BJ (cell line): ENCODE data around the gene ATXN1. TPM values are rescaled to one million over a fixed set of nuclear protein-coding genes. Genes with fewer than 3 reads are reported as not detected.

Experiments used
- CTCF ChIA-PET: fragments of 350-600 bp; formaldehyde crosslinking; extraction: SDS; loops from one replicate; lab custom pipeline; 2021; ENCODE audit warnings: antibody characterized with exemption, inconsistent platforms; lab: Yijun Ruan, JAX
- POLR2A ChIA-PET: fragments of 300-600 bp; sonication (Branson Sonifier 250); formaldehyde crosslinking; extraction: SDS; loops from one replicate; lab custom pipeline; 2021; ENCODE audit warnings: antibody characterized with exemption; lab: Charles Lee
- DNase-seq: peaks from one replicate; pipeline ENCODE4 v3.0.0-alpha.2; 2011; ENCODE audit warnings: low read depth
- H3K27me3 ChIP-seq: 2 replicates; pipeline ENCODE4 v1.6.0; 2011; ENCODE audit warnings: low read length; ENCODE audit not compliant: control insufficient read depth, insufficient read depth
- H3K36me3 ChIP-seq: 2 replicates; pipeline ENCODE4 v1.5.1; 2011; ENCODE audit warnings: low read length; ENCODE audit not compliant: control insufficient read depth, insufficient read depth
- H3K4me3 ChIP-seq: 2 replicates; pipeline ENCODE4 v1.5.1; 2011; ENCODE audit warnings: low read depth, mild to moderate bottlenecking, control low read depth, low read length
- polyA plus RNA-seq: library from polyadenylated mRNA; depleted of rRNA; stranded (reverse); fragments of >200 nt; gene quantifications from 2 replicates; pipeline ENCODE4 v1.2.3, GENCODE V29; 2011
- TF ChIP-seq, protein P1 (sequence below): IDR thresholded peaks from 2 replicates; pipeline ENCODE4 v1.5.1; 2011; ENCODE audit warnings: low read depth, mild to moderate bottlenecking, control low read depth, inconsistent platforms, low read length, moderate library complexity; ENCODE audit not compliant: insufficient read depth

ATXN1 gene
- polyA plus RNA-seq, 1 experiment: 60.2 TPM

DNA sequence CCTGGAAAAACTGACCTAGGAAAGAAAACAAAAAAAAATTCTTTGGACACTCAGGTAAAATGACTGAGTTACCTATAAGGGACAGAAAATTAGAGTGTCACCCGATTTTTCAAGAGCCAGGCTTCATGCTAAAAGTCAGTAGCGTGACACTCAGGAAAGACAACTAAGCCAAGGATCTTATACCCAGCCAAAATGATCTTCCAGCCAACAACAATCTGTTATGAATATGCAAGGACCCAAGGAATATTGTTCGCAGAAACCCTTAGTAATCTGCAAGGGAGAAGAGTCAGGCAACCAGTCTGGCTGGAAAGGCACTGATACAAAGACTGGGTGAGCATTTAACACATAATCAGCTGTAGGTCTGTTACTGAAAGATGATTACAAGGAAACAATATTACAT, 319.2 kb downstream of the ATXN1 start:
- ChIA-PET CTCF (no interaction called here), POLR2A (no interaction called here)
- no peak for DNase-seq
- Histone ChIP-seq H3K4me3 (no peak overlapping the region), H3K27me3 (no peaks in the 10 kb centered on the region), H3K36me3 (peaks cover 4% of the 10 kb centered on the region; the same call in 1 of the 2 replicates)
- TF ChIP-seq, protein P1, sequence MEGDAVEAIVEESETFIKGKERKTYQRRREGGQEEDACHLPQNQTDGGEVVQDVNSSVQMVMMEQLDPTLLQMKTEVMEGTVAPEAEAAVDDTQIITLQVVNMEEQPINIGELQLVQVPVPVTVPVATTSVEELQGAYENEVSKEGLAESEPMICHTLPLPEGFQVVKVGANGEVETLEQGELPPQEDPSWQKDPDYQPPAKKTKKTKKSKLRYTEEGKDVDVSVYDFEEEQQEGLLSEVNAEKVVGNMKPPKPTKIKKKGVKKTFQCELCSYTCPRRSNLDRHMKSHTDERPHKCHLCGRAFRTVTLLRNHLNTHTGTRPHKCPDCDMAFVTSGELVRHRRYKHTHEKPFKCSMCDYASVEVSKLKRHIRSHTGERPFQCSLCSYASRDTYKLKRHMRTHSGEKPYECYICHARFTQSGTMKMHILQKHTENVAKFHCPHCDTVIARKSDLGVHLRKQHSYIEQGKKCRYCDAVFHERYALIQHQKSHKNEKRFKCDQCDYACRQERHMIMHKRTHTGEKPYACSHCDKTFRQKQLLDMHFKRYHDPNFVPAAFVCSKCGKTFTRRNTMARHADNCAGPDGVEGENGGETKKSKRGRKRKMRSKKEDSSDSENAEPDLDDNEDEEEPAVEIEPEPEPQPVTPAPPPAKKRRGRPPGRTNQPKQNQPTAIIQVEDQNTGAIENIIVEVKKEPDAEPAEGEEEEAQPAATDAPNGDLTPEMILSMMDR: no peak

DNA sequence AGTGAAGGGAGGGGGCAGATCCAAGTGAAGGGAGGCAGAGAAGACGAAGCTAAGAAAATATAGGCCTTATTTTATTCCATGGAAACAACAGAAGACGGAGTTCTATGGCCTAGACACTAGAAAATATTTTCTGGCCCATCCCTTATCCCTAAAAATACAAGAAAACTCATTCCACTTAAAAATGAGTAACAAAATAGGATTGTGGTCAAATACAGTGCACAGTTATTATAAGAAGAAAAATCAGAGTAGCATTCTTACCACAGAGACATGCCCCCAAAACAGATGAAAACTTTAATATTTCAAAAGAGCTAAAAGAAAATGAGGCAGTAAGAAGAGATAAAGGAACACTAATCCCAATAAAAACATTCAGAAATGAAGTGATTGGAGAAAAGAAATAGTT, 320.0 kb downstream of the ATXN1 start:
- DNase-seq: no peak
- POLR2A ChIA-PET: no interaction called here
- CTCF ChIA-PET: interaction anchor here (1.4 kb wide), 1 partner anchor 8 kb away, joined by 4 read pairs; no protein-coding TSS in a partner anchor
- Histone ChIP-seq H3K4me3 (no peak overlapping the region), H3K27me3 (no peaks in the 10 kb centered on the region), H3K36me3 (peaks cover 4% of the 10 kb centered on the region; the same call in 1 of the 2 replicates)
- TF ChIP-seq, protein P1: no peak

DNA sequence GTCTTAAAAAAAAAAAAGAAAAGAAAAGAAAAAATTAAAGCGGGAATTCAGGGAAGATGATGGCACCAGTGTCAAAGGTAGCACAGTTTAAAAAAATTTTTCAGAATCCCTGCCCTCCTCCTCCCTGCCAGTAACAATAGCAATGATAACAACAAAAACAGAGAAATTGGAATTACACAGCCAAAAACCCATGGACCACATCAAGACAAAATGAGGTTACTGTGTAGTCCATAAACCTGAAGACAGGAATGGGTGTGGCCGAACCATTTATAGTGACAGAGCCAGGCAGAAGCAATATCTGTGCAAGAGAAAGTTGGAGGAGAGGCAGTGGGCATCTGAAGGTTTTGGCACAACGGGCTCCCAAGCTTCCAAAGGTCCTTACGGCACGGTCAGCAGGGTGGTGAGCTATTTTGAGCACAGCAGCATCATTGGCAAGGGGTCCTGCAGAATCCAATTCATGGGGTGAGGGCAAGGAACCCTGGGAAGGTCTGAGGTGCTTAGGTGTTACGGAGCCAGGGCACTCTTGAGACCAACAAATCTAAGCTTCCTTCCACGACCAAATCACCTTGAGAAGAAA, 320.5 kb downstream of the ATXN1 start:
- H3K4me3 ChIP-seq: no peak overlapping the region
- TF ChIP-seq, protein P1: no peak
- CTCF ChIA-PET: interaction anchor here (1.4 kb wide), 1 partner anchor 9 kb away, joined by 4 read pairs; no protein-coding TSS in a partner anchor
- no peak for DNase-seq
- H3K36me3 ChIP-seq: peaks cover 4% of the 10 kb centered on the region; the same call in 1 of the 2 replicates
- POLR2A ChIA-PET: no interaction called here
- no peaks in the 10 kb centered on the region for H3K27me3 ChIP-seq

DNA sequence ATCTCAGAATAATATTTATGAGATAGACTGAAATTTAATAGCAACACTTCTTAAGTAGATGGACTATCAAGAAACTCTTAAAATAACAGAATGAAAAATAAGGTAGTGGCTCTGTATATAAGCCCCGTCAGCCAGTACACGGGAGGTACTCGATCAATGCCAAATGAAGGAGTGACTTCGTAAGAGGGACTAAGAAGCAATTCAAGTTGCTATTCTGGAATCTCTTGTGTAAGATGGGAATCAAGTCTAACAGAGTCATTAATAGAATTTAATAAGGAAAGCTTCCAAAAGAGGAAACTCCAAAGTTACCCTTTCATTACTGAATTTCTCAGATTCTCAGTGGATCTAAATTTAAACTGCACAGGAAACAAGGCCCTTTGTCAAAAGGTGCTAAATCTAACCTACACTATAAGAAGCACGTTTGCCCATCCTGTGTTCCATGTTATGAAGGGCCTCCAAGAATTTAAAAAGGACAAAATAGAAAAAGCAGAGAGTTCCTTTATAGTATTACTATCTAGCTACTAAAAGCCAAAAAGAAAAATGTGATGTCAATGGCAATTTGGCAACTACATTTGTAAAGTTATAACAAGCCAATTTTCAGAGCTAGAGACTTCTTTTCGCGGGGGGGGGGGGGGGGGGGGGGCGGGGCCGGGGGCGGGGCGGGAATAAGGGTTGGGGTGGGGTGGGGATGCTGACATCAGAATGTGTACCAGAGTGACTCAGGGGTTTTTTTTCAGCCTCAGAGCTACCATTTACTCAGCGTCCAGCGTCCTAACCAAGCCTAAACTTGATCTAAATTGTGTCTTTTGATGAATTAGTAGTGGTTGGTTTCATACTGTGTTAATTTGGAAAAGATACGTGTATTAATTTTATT, 322.3 kb downstream of the ATXN1 start:
- POLR2A ChIA-PET: interaction anchor here (0.5 kb wide), 1 partner anchor 19 kb away, joined by 4 read pairs; no protein-coding TSS in a partner anchor
- TF ChIP-seq, protein P1: no peak
- CTCF ChIA-PET: no interaction called here

DNA sequence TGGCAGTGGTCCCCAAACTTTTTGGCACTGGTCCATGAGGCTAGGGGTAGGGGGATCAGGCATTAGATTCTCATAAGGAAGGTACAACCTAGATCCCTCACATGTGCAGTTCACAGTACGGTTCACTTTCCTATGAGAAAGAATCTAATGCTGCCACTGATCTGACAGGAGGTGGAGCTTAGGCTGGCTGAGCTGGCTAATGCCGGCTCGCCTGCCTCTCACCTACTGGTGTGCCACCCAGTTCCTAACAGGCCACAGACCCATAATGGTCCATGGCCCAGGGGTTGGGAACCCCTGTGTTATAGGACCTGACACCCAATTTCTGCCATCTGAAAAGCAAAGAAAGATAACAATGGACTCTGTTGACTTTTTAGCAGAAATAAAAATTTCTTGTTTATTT, 323.3 kb downstream of the ATXN1 start:
- no peak for DNase-seq
- POLR2A ChIA-PET: interaction anchor here (0.7 kb wide), 1 partner anchor 40 kb away, joined by 3 read pairs; no protein-coding TSS in a partner anchor
- Histone ChIP-seq H3K27me3 (no peaks in the 10 kb centered on the region), H3K36me3 (peaks cover 4% of the 10 kb centered on the region; the same call in 1 of the 2 replicates), H3K4me3 (no peak overlapping the region)
- TF ChIP-seq, protein P1: no peak
- CTCF ChIA-PET: interaction anchor here (0.7 to 1.0 kb wide), 3 partner anchors 10 to 325 kb away, joined by 3 to 4 read pairs (median 3); no protein-coding TSS in a partner anchor

More for the DNA sequence above, 322.3 kb downstream of the ATXN1 start:
- Histone ChIP-seq H3K36me3 (peaks cover 4% of the 10 kb centered on the region; the same call in 1 of the 2 replicates), H3K4me3 (no peak overlapping the region), H3K27me3 (no peaks in the 10 kb centered on the region)
- no peak for DNase-seq
